OCI-LY1 (cell line): ENCODE results near the gene NUBP2.

Experiments
- H2AFZ ChIP-seq: fragments of 200-600 bp; sonication (generic), shearing (Covaris generic); 2 replicates; pipeline ENCODE4 v1.6.0; 2014; ENCODE audit warnings: antibody characterized with exemption, mild to moderate bottlenecking, low read length
- H3F3A ChIP-seq: fragments of 200-600 bp; sonication (generic), shearing (Covaris generic); 2 replicates; pipeline ENCODE4 v1.6.0; 2014; ENCODE audit warnings: mild to moderate bottlenecking, antibody characterized with exemption, low read length, moderate library complexity; ENCODE audit not compliant: insufficient read depth
- H3K27ac ChIP-seq: fragments of 200-600 bp; sonication (generic); 2 replicates; pipeline ENCODE4 v1.5.1; 2014; ENCODE audit warnings: low read length, mixed run types, mild to moderate bottlenecking, low read depth; ENCODE audit not compliant: poor library complexity, severe bottlenecking
- H3K27me3 ChIP-seq: fragments of 200-600 bp; sonication (generic); 2 replicates; pipeline ENCODE4 v1.6.0; 2014; ENCODE audit warnings: antibody characterized with exemption, mild to moderate bottlenecking, low read length, moderate library complexity; ENCODE audit not compliant: insufficient read depth
- H3K36me3 ChIP-seq: fragments of 200-600 bp; sonication (generic); 2 replicates; pipeline ENCODE4 v1.6.1; 2014; ENCODE audit warnings: mild to moderate bottlenecking, antibody characterized with exemption, low read length, moderate library complexity, mixed read lengths; ENCODE audit not compliant: insufficient read depth
- H3K4me1 ChIP-seq: fragments of 200-600 bp; sonication (generic); 2 replicates; pipeline ENCODE4 v1.5.1; 2014; ENCODE audit warnings: mild to moderate bottlenecking, low read length, moderate library complexity; ENCODE audit not compliant: insufficient read depth, severe bottlenecking
- H3K4me2 ChIP-seq: fragments of 200-600 bp; sonication (generic), shearing (Covaris generic); 2 replicates; pipeline ENCODE4 v1.6.1; 2014; ENCODE audit warnings: low read length
- H3K4me3 ChIP-seq: fragments of 200-600 bp; sonication (generic); 2 replicates; pipeline ENCODE4 v1.5.1; 2014; ENCODE audit warnings: low read length, low read depth, mild to moderate bottlenecking, mixed read lengths; ENCODE audit not compliant: poor library complexity, severe bottlenecking
- H3K79me2 ChIP-seq: fragments of 200-600 bp; shearing (Covaris generic); 2 replicates; pipeline ENCODE4 v1.6.1; 2016; ENCODE audit warnings: mixed run types, low read length, mixed read lengths; ENCODE audit not compliant: insufficient read depth
- H3K9ac ChIP-seq: fragments of 200-600 bp; sonication (generic), shearing (Covaris generic); 2 replicates; pipeline ENCODE4 v1.6.1; 2014; ENCODE audit warnings: mild to moderate bottlenecking, low read length, mixed read lengths
- H3K9me2 ChIP-seq: fragments of 200-600 bp; sonication (generic), shearing (Covaris generic); 2 replicates; pipeline ENCODE4 v1.6.1; 2014; ENCODE audit warnings: low read depth, mild to moderate bottlenecking, low read length, mixed read lengths
- H3K9me3 ChIP-seq: fragments of 200-600 bp; shearing (Covaris generic); 2 replicates; pipeline ENCODE4 v1.6.1; 2014; ENCODE audit warnings: low read length, mixed read lengths
- H4K20me1 ChIP-seq: fragments of 200-600 bp; sonication (generic), shearing (Covaris generic); 2 replicates; pipeline ENCODE4 v1.6.0; 2016; ENCODE audit warnings: mild to moderate bottlenecking, low read length; ENCODE audit not compliant: insufficient read depth
- EZH2 ChIP-seq: fragments of 200-600 bp; sonication (generic), shearing (Covaris generic); IDR thresholded peaks from 2 replicates; pipeline ENCODE4 v1.8.0; 2017; ENCODE audit warnings: borderline replicate concordance, mixed run types, mild to moderate bottlenecking, antibody characterized with exemption, low read length, moderate library complexity, mixed read lengths
- TF ChIP-seq, protein P1 (sequence below): fragments of 200-600 bp; sonication (generic), shearing (Covaris generic); IDR thresholded peaks from 2 replicates; pipeline ENCODE4 v1.5.1; 2017; ENCODE audit warnings: mild to moderate bottlenecking, antibody characterized with exemption, low read length, moderate library complexity, mixed read lengths

NUBP2 gene

DNA sequence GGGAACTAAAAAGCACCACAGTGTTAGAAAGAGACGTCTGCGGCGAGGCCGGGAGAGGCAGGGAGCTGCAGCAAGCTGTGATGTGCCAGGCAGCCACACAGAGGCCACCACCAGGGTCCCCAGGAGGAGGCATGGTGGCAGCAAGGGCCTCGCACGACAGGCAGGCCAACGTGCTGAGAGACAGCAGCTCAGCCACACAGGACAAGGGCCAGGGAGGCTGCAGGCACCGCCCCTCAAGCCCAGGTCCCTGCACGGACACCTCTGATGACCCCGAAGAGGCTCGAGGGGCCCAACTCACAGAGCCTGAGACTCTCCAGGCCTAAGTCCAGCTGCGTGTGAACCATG lies 38.2 kb downstream of the NUBP2 start:
- H3K9me2 ChIP-seq = no peaks in the 10 kb centered on the region
- H4K20me1 ChIP-seq = no peaks in the 10 kb centered on the region
- H3F3A ChIP-seq = no peaks in the 10 kb centered on the region
- no peak overlapping the region for H3K27ac ChIP-seq
- no peak overlapping the region for H3K4me2 ChIP-seq
- H3K36me3 ChIP-seq = no peaks in the 10 kb centered on the region
- no peak overlapping the region for H2AFZ ChIP-seq
- no peaks in the 10 kb centered on the region for H3K9me3 ChIP-seq
- H3K9ac ChIP-seq = no peak overlapping the region
- H3K79me2 ChIP-seq = no peaks in the 10 kb centered on the region
- H3K27me3 ChIP-seq = 0 out of 2 replicates have a peak, but pooled peaks cover 4% of the 10 kb centered on the region
- H3K4me3 ChIP-seq = no peak overlapping the region
- no peaks in the 10 kb centered on the region for H3K4me1 ChIP-seq
- TF ChIP-seq, protein P1, sequence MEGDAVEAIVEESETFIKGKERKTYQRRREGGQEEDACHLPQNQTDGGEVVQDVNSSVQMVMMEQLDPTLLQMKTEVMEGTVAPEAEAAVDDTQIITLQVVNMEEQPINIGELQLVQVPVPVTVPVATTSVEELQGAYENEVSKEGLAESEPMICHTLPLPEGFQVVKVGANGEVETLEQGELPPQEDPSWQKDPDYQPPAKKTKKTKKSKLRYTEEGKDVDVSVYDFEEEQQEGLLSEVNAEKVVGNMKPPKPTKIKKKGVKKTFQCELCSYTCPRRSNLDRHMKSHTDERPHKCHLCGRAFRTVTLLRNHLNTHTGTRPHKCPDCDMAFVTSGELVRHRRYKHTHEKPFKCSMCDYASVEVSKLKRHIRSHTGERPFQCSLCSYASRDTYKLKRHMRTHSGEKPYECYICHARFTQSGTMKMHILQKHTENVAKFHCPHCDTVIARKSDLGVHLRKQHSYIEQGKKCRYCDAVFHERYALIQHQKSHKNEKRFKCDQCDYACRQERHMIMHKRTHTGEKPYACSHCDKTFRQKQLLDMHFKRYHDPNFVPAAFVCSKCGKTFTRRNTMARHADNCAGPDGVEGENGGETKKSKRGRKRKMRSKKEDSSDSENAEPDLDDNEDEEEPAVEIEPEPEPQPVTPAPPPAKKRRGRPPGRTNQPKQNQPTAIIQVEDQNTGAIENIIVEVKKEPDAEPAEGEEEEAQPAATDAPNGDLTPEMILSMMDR = no peak
- no peak for TF ChIP-seq EZH2

GRCh38 chr16:1821861-1822611 lies 39.3 kb downstream of the NUBP2 start:
- Histone ChIP-seq H3K4me1 (no peaks in the 10 kb centered on the region), H3K4me3 (no peak overlapping the region), H3K27me3 (0 out of 2 replicates have a peak, but pooled peaks cover 4% of the 10 kb centered on the region), H3K9me3 (no peaks in the 10 kb centered on the region), H3K27ac (no peak overlapping the region), H2AFZ (no peak overlapping the region), H3K79me2 (no peaks in the 10 kb centered on the region), H3K4me2 (no peak overlapping the region), H4K20me1 (no peaks in the 10 kb centered on the region), H3K36me3 (no peaks in the 10 kb centered on the region), H3K9me2 (no peaks in the 10 kb centered on the region), H3K9ac (no peak overlapping the region), H3F3A (no peaks in the 10 kb centered on the region)
- no peak for TF ChIP-seq EZH2
- TF ChIP-seq, protein P1 = no peak

DNA sequence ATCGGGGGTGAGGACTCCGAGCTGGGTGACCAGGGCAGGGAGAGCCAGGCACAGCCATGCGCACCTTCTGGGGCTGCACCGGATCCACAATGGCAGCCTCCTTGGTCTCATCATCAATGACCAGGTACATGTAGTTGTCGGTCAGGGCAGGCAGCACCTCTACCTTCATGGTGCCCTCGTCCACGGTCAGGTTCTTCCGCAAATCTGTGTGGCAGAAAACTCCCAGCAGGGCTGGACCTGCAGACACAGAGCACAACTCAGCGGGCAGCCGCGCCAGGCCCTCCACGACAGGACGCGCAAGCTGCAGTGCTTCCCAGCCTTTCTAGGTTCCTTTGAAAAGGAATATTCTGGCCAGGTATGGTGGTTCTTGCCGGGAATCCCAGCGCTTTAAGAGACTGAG lies 40.0 kb downstream of the NUBP2 start:
- Histone ChIP-seq H3K9me3 (no peaks in the 10 kb centered on the region), H3F3A (no peaks in the 10 kb centered on the region), H3K4me1 (peaks cover 7% of the 10 kb centered on the region), H3K4me2 (no peak overlapping the region), H3K9ac (no peak overlapping the region), H3K27me3 (0 out of 2 replicates have a peak, but pooled peaks cover 4% of the 10 kb centered on the region), H2AFZ (no peak overlapping the region), H4K20me1 (no peaks in the 10 kb centered on the region), H3K27ac (no peak overlapping the region), H3K4me3 (no peak overlapping the region), H3K36me3 (no peaks in the 10 kb centered on the region), H3K79me2 (no peaks in the 10 kb centered on the region), H3K9me2 (no peaks in the 10 kb centered on the region)
- TF ChIP-seq EZH2 = no peak

- H3F3A ChIP-seq = no peaks in the 10 kb centered on the region
- no peaks in the 10 kb centered on the region for H3K9me2 ChIP-seq
- H3K36me3 ChIP-seq = no peaks in the 10 kb centered on the region
- TF ChIP-seq, protein P1 = peak; percentile 68
- TF ChIP-seq EZH2 = no peak
- no peak overlapping the region for H3K27ac ChIP-seq
- peaks cover 8% of the 10 kb centered on the region for H3K4me1 ChIP-seq
- H3K79me2 ChIP-seq = no peaks in the 10 kb centered on the region
- H3K4me2 ChIP-seq = no peak overlapping the region
- no peaks in the 10 kb centered on the region for H4K20me1 ChIP-seq
- no peak overlapping the region for H2AFZ ChIP-seq
- no peak overlapping the region for H3K4me3 ChIP-seq
- H3K9me3 ChIP-seq = no peaks in the 10 kb centered on the region
- no peak overlapping the region for H3K9ac ChIP-seq
- 0 out of 2 replicates have a peak, but pooled peaks cover 4% of the 10 kb centered on the region for H3K27me3 ChIP-seq
Observed at GRCh38 chr16:1823821-1824220, 41.1 kb downstream of the NUBP2 start.
